SK-MEL-5 (cell line): ENCODE data around the gene CHRM2. TPM values are rescaled to one million over a fixed set of nuclear protein-coding genes. Genes with fewer than 3 reads are reported as not detected.

Source experiments
- DNase-seq: peaks from one replicate; pipeline ENCODE4 v3.0.0-alpha.2; 2016; ENCODE audit warnings: low read depth, low spot score
- in situ Hi-C: cut with HindIII; loops from 2 replicates; pipeline ENCODE4 v1.10.0; 2016; ENCODE audit warnings: low sequenced_read_pairs, high pct_unique_total_duplicates, low pct_unique_long_range_greater_than_20kb
- small RNA-seq, 2 experiments: library from RNA; depleted of rRNA; stranded (forward); fragments of <200 nt; gene quantifications; one replicate each; pipeline ENCODE3, GENCODE V24; 2014
- total RNA-seq: library from RNA; depleted of rRNA; stranded (reverse); fragments of >200 nt; shearing (Covaris generic); gene quantifications from 2 replicates; pipeline ENCODE4 v1.2.3, GENCODE V29; 2014

CHRM2 gene
- total RNA-seq, 1 experiment from 2014 or later: 0.05 TPM

DNA sequence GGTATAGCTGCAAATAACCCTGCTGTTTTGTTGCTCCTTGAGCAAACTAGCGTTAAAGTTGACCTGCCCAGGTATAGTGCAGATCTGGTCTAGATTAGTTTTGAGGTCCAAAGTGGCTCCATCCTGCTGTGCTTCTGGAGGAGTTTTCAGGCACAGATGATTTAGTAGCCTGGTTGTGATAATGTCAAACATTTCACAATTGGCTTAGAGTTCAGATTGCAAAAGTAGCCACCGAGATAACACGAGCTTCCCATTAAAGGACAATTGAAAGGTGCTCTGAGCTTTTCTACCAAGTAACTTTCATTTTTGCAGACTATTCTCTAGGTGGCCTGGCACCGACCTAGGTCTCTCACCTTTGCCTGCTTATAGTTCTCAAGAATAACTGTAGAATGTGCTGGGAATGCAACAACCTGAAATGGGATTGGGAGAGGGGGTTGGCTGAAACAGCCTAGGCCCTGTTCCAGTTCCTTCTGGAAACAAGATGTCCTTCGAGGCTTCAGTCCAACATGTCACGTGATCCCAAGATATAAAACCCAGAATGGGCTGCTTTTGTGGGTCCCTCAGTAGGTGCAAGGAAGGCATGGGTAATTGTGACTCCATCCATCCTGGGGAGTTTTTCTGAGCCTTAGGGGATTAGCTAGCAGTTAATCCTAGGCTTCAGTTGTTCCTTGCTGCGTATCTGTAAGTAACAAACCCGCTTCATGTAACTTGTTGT lies 201.0 kb downstream of the CHRM2 start:
- in situ Hi-C loops: no loop called here

More for the DNA sequence above, 201.0 kb downstream of the CHRM2 start:
- DNase-seq: no peak

Small RNAs within 50 kb of the gene (small RNA-seq; reads per million reads assigned to genes)
- 0 reads per million in 2 experiments for gene KRT8P51
- gene MIR490: 0 reads per million in 2 experiments
